ENCODE measurements around the gene CCNA2.

DNA sequence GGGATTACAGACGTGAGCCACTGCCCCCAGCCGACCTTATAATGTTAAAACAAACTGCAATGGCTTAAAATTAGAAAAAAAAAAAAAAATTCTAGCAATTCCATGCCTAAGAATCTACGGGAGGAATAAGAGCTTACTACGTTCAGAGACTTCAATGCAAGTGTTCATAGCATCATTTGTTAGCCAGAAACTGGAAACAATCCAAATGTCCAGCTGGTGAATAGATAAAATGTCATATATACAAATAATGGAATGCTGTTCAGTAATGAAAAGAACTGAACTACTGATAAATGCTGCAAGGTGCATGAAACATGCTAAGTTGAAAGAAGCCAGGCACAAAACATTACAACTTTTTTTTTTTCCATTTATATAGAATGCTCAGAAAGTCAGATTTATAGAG is 17.3 kb downstream of the CCNA2 start:
- TF ChIP-seq ZNF274 (IDR thresholded peaks at IDR 0.05; ENCODE audit: low read depth, low read length) = no peak
- TF ChIP-seq SUZ12 (IDR thresholded peaks at IDR 0.05; ENCODE audit: extremely low read depth, insufficient read depth, insufficient read length) = no peak
- TF ChIP-seq YY1 (IDR thresholded peaks at IDR 0.05; ENCODE audit: insufficient read depth, insufficient read length) = no peak
